Measurements from ENCODE around the gene KCNE3. TPM values are rescaled to one million over a fixed set of nuclear protein-coding genes. Genes with fewer than 3 reads are reported as not detected.

Gene KCNE3
- total RNA-seq, 1 experiment from 2014 or later = 4.9 TPM

- Histone ChIP-seq H3T11ph (ENCODE audit: low read length) (no peak overlapping the region), H2BK15ac (ENCODE audit: low read depth, low read length) (no peak overlapping the region), H3K4me1 (ENCODE audit: insufficient read depth, low read length) (peaks cover 4% of the 10 kb centered on the region; the same call in 1 of the 2 replicates), H3K18ac (ENCODE audit: insufficient read length, low read depth, low read length) (no peak overlapping the region), H3K4ac (ENCODE audit: low read depth, low read length) (no peak overlapping the region), H4K20me1 (ENCODE audit: control insufficient read depth, insufficient read depth, insufficient read length) (no peaks in the 10 kb centered on the region), H3K23me2 (ENCODE audit: insufficient read length, low read depth, low read length, poor library complexity, severe bottlenecking) (peaks cover 3% of the 10 kb centered on the region), H4K8ac (replicated peaks; ENCODE audit: insufficient read length, low read depth, low read length) (no peak overlapping the region), H3K14ac (ENCODE audit: insufficient read depth, low read length) (no peak overlapping the region; the same call in 1 of the 2 replicates), H4K5ac (ENCODE audit: insufficient read length, low read depth, low read length) (no peak overlapping the region), H3K9ac (ENCODE audit: extremely low read depth, insufficient read length, low read length) (no peak overlapping the region), H3K27me3 (ENCODE audit: insufficient read depth, low read length) (no peaks in the 10 kb centered on the region), H2AFZ (ENCODE audit: low read length) (no peak overlapping the region), H2BK20ac (ENCODE audit: low read depth, low read length, poor library complexity, severe bottlenecking) (no peak overlapping the region), H2AK5ac (ENCODE audit: insufficient read length, low read length) (no peak overlapping the region), H3K23ac (ENCODE audit: insufficient read length, low read depth, low read length) (no peak overlapping the region), H2BK5ac (ENCODE audit: insufficient read length, low read length) (no peak overlapping the region), H3K27ac (ENCODE audit: insufficient read length, low read depth, low read length) (no peak overlapping the region), H3K79me2 (ENCODE audit: insufficient read depth, low read length) (no peaks in the 10 kb centered on the region), H3K9me3 (ENCODE audit: control insufficient read depth, low read depth, low read length) (no peaks in the 10 kb centered on the region), H2BK120ac (ENCODE audit: low read depth, low read length, poor library complexity, severe bottlenecking) (no peak overlapping the region), H3K4me2 (ENCODE audit: insufficient read depth, insufficient read length, low read length) (no peak overlapping the region), H3K79me1 (ENCODE audit: insufficient read depth, low read depth, low read length, poor library complexity, severe bottlenecking) (no peaks in the 10 kb centered on the region), H3K56ac (ENCODE audit: insufficient read length, low read depth, low read length) (no peak overlapping the region), H2BK12ac (ENCODE audit: insufficient read length, low read depth, low read length) (no peak overlapping the region), H4K91ac (ENCODE audit: insufficient read length, low read depth, low read length) (no peak overlapping the region)
- no peaks in the 10 kb centered on the region for H3K9me3 Mint-ChIP-seq
- no CpG with 5 or more reads among the region's 1 CpG for whole genome bisulfite sequencing (ENCODE audit: extremely low coverage, insufficient read length, low lambda C conversion rate)
- peaks cover 15 to 30% of the 10 kb centered on the region in 2 experiments for H3K4me1 Mint-ChIP-seq
- no peaks in the 10 kb centered on the region; a peak in 2 of 7 replicates for H3K36me3 Mint-ChIP-seq (ENCODE audit: insufficient read depth in 1 of 3, low read depth in 3 of 3)
- no peak for DNase-seq
- no peak overlapping the region for H3K4me3 Mint-ChIP-seq
- peaks cover 21% of the 10 kb centered on the region for H3K27me3 Mint-ChIP-seq (ENCODE audit: low read depth)
- TF ChIP-seq CTCF (conservative IDR thresholded peaks at IDR 0.05) = no peak
- H3K27ac Mint-ChIP-seq = no peak overlapping the region; a peak in 1 of 7 replicates
Measured at GRCh38 chr11:74463216-74463615, 4.1 kb downstream of the KCNE3 start.

Data from H9 (cell line).